H9 (cell line): ENCODE measurements around the gene SLF1. TPM values are rescaled to one million over a fixed set of nuclear protein-coding genes. Genes with fewer than 3 reads are reported as not detected.

ENCODE experiments used
- DNase-seq: peaks from one replicate; pipeline ENCODE4 v3.0.0-alpha.2; 2017
- H2AFZ ChIP-seq: one replicate; pipeline ENCODE4 v1.6.1; 2013; ENCODE audit warnings: mild to moderate bottlenecking, low read length, control low read depth, moderate library complexity
- H2AK5ac ChIP-seq: 2 replicates; pipeline ENCODE4 v1.6.1; 2013; ENCODE audit warnings: low read length, control low read depth, mixed read lengths; ENCODE audit not compliant: insufficient read length
- H2BK120ac ChIP-seq: one replicate; pipeline ENCODE4 v1.6.1; 2013; ENCODE audit warnings: low read depth, mild to moderate bottlenecking, low read length, control low read depth, inconsistent platforms; ENCODE audit not compliant: poor library complexity, severe bottlenecking
- H2BK12ac ChIP-seq: 2 replicates; pipeline ENCODE4 v1.6.1; 2013; ENCODE audit warnings: low read length, control low read depth, mixed read lengths, low read depth; ENCODE audit not compliant: insufficient read length
- H2BK15ac ChIP-seq: 2 replicates; pipeline ENCODE4 v1.6.1; 2013; ENCODE audit warnings: low read depth, low read length, control low read depth
- H2BK20ac ChIP-seq: one replicate; pipeline ENCODE4 v1.6.1; 2013; ENCODE audit warnings: low read depth, mild to moderate bottlenecking, low read length, control low read depth, inconsistent platforms; ENCODE audit not compliant: poor library complexity, severe bottlenecking
- H2BK5ac ChIP-seq: 2 replicates; pipeline ENCODE4 v1.6.1; 2013; ENCODE audit warnings: low read length, control low read depth, mixed read lengths; ENCODE audit not compliant: insufficient read length
- H3K14ac ChIP-seq: 2 replicates; pipeline ENCODE4 v1.6.1; 2013; ENCODE audit warnings: low read length, control low read depth; ENCODE audit not compliant: insufficient read depth
- H3K18ac ChIP-seq: 2 replicates; pipeline ENCODE4 v1.6.1; 2013; ENCODE audit warnings: low read depth, mild to moderate bottlenecking, mixed read lengths, low read length, control low read depth; ENCODE audit not compliant: insufficient read length
- H3K23ac ChIP-seq: 2 replicates; pipeline ENCODE4 v1.6.1; 2013; ENCODE audit warnings: low read length, control low read depth, mixed read lengths, low read depth; ENCODE audit not compliant: insufficient read length
- H3K23me2 ChIP-seq: 2 replicates; pipeline ENCODE4 v1.6.1; 2013; ENCODE audit warnings: low read depth, mild to moderate bottlenecking, mixed read lengths, low read length, control low read depth; ENCODE audit not compliant: insufficient read length, poor library complexity, severe bottlenecking
- H3K27ac ChIP-seq: 2 replicates; pipeline ENCODE4 v1.5.1; 2013; ENCODE audit warnings: low read length, control low read depth, mixed read lengths, low read depth; ENCODE audit not compliant: insufficient read length
- H3K27me3 ChIP-seq: 2 replicates; pipeline ENCODE4 v1.6.1; 2013; ENCODE audit warnings: low read length, control low read depth, inconsistent platforms; ENCODE audit not compliant: insufficient read depth
- H3K4ac ChIP-seq: 2 replicates; pipeline ENCODE4 v1.6.1; 2013; ENCODE audit warnings: low read depth, mild to moderate bottlenecking, control low read depth, inconsistent platforms, low read length, moderate library complexity
- H3K4me1 ChIP-seq: 2 replicates; pipeline ENCODE4 v1.6.1; 2013; ENCODE audit warnings: low read length, control low read depth, inconsistent platforms; ENCODE audit not compliant: insufficient read depth
- H3K4me2 ChIP-seq: 2 replicates; pipeline ENCODE4 v1.6.1; 2013; ENCODE audit warnings: low read length, control low read depth, mixed read lengths; ENCODE audit not compliant: insufficient read length, insufficient read depth
- H3K56ac ChIP-seq: 2 replicates; pipeline ENCODE4 v1.6.1; 2013; ENCODE audit warnings: low read depth, mild to moderate bottlenecking, mixed read lengths, low read length, control low read depth; ENCODE audit not compliant: insufficient read length
- H3K79me1 ChIP-seq: 2 replicates; pipeline ENCODE4 v1.6.1; 2013; ENCODE audit warnings: low read depth, mild to moderate bottlenecking, moderate library complexity, low read length, control low read depth, inconsistent platforms; ENCODE audit not compliant: insufficient read depth, poor library complexity, severe bottlenecking
- H3K79me2 ChIP-seq: 2 replicates; pipeline ENCODE4 v1.6.1; 2013; ENCODE audit warnings: low read length, control low read depth, inconsistent platforms; ENCODE audit not compliant: insufficient read depth
- H3K9ac ChIP-seq: 2 replicates; pipeline ENCODE4 v1.6.1; 2013; ENCODE audit warnings: low read length, control low read depth, mixed read lengths; ENCODE audit not compliant: insufficient read length; ENCODE audit errors: extremely low read depth
- H3K9me3 ChIP-seq: one replicate; pipeline ENCODE4 v1.6.1; 2013; ENCODE audit warnings: low read depth, low read length, inconsistent platforms; ENCODE audit not compliant: control insufficient read depth
- H3T11ph ChIP-seq: one replicate; pipeline ENCODE4 v1.6.1; 2013; ENCODE audit warnings: mild to moderate bottlenecking, low read length, control low read depth, inconsistent platforms
- H4K20me1 ChIP-seq: one replicate; pipeline ENCODE4 v1.6.1; 2013; ENCODE audit not compliant: control insufficient read depth, insufficient read length, insufficient read depth
- H4K5ac ChIP-seq: 2 replicates; pipeline ENCODE4 v1.6.1; 2013; ENCODE audit warnings: low read depth, mild to moderate bottlenecking, mixed read lengths, low read length, control low read depth; ENCODE audit not compliant: insufficient read length
- H4K8ac ChIP-seq: replicated peaks from 2 replicates; pipeline ENCODE4 v1.6.1; 2013; ENCODE audit warnings: low read length, control low read depth, mixed read lengths, low read depth; ENCODE audit not compliant: insufficient read length
- H4K91ac ChIP-seq: 2 replicates; pipeline ENCODE4 v1.6.1; 2013; ENCODE audit warnings: low read depth, mild to moderate bottlenecking, moderate library complexity, mixed read lengths, low read length, control low read depth; ENCODE audit not compliant: insufficient read length
- H3K27ac Mint-ChIP-seq, 3 experiments: 2 replicates in 2 of 3; 3 replicates in 1 of 3; pipeline ENCODE4 v1.8.0; 2020 to 2021; ENCODE audit warnings: mixed read lengths in 3 of 3, mild to moderate bottlenecking in 1 of 3, moderate library complexity in 1 of 3
- H3K27me3 Mint-ChIP-seq: 2 replicates; pipeline ENCODE4 v1.8.0; 2021; ENCODE audit warnings: low read depth, mild to moderate bottlenecking, moderate library complexity, mixed read lengths
- H3K36me3 Mint-ChIP-seq, 3 experiments: 2 replicates in 2 of 3; 3 replicates in 1 of 3; pipeline ENCODE4 v1.8.0; 2020 to 2021; ENCODE audit warnings: low read depth in 3 of 3, mixed read lengths in 3 of 3; ENCODE audit not compliant: insufficient read depth in 1 of 3
- H3K4me1 Mint-ChIP-seq, 2 experiments: 2 replicates each; pipeline ENCODE4 v1.8.0; 2020; ENCODE audit warnings: mixed read lengths in 2 of 2
- H3K4me3 Mint-ChIP-seq, 2 experiments: 2 replicates in 1 of 2; 3 replicates in 1 of 2; pipeline ENCODE4 v1.8.0; 2020 to 2021; ENCODE audit warnings: mild to moderate bottlenecking in 2 of 2, mixed read lengths in 2 of 2, moderate library complexity in 1 of 2
- H3K9me3 Mint-ChIP-seq, 2 experiments: 2 replicates in 1 of 2; 3 replicates in 1 of 2; pipeline ENCODE4 v1.8.0; 2020; ENCODE audit warnings: mild to moderate bottlenecking in 2 of 2, mixed read lengths in 2 of 2, moderate library complexity in 1 of 2
- CTCF ChIP-seq: fragments of 200-600 bp; sonication (generic); conservative IDR thresholded peaks from 3 replicates; pipeline ENCODE4 v1.8.0; 2021; ENCODE audit warnings: antibody characterized with exemption, mild to moderate bottlenecking
- WGBS: extraction: QIAGEN DNeasy Blood & Tissue Kit; methylation state at CpG from one replicate; pipeline ENCODE4 v1.1.7; 2013; ENCODE audit warnings: missing lambda C conversion rate, low lambda C conversion rate, mixed read lengths; ENCODE audit not compliant: insufficient read length; ENCODE audit errors: extremely low coverage; 5-methylcytosine and 5-hydroxymethylcytosine counted together
- total RNA-seq: library from RNA; stranded (reverse); gene quantifications from 2 replicates; pipeline ENCODE4 v1.2.1, GENCODE V29; 2021

Gene SLF1
- total RNA-seq, 1 experiment from 2014 or later: 12.5 TPM

GRCh38 chr5:94742852-94743251, 124.4 kb downstream of the SLF1 start:
- Histone ChIP-seq H3K4ac (no peak overlapping the region), H3K23me2 (no peaks in the 10 kb centered on the region), H3K14ac (no peak overlapping the region), H3K27me3 (no peaks in the 10 kb centered on the region), H2BK12ac (no peak overlapping the region), H3T11ph (no peak overlapping the region), H3K56ac (no peak overlapping the region), H2BK20ac (no peak overlapping the region), H3K4me2 (no peak overlapping the region), H3K9me3 (no peaks in the 10 kb centered on the region), H3K18ac (no peak overlapping the region), H2BK120ac (no peak overlapping the region), H2AFZ (no peak overlapping the region), H3K79me1 (no peaks in the 10 kb centered on the region), H3K79me2 (no peaks in the 10 kb centered on the region), H3K9ac (no peak overlapping the region), H2AK5ac (no peak overlapping the region), H4K8ac (no peak overlapping the region), H4K91ac (no peak overlapping the region), H3K23ac (no peak overlapping the region), H3K4me1 (no peaks in the 10 kb centered on the region), H2BK5ac (no peak overlapping the region), H4K20me1 (no peaks in the 10 kb centered on the region), H2BK15ac (no peak overlapping the region), H3K27ac (no peak overlapping the region), H4K5ac (no peak overlapping the region)
- H3K27ac Mint-ChIP-seq: no peak overlapping the region
- no peaks in the 10 kb centered on the region for H3K36me3 Mint-ChIP-seq
- no peak for DNase-seq
- peaks cover 11% of the 10 kb centered on the region in 2 experiments for H3K4me1 Mint-ChIP-seq
- H3K4me3 Mint-ChIP-seq: no peak overlapping the region
- WGBS: no CpG with 5 or more reads among the region's 4 CpGs
- no peak for TF ChIP-seq CTCF
- H3K9me3 Mint-ChIP-seq: no peaks in the 10 kb centered on the region
- H3K27me3 Mint-ChIP-seq: no peaks in the 10 kb centered on the region
